HuH-7.5 (cell line): ENCODE measurements around the gene STAT1.

ENCODE experiments used
- DNase-seq: peaks from one replicate; pipeline ENCODE4 v3.0.0; 2011; ENCODE audit warnings: low spot score

The STAT1 gene

DNA sequence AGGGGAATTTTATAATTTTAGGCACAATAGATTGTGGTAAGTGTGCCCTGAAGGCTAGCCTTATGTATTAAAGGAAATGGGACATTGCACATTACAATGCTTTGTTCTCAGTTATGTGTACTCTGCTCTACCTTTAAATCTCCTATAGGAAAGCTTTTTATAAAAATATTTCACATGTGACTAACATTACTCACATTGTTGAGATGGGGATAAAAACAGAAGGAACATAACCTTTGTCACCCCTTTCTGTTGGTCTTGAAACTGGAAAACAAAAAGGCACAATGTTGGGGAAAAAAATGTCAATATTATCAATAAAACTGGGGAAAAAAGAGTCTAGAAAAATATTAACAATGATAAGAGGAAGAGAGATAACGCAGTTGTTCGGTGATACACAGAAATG lies 17.3 kb upstream of the STAT1 start:
- DNase-seq = no peak

DNA sequence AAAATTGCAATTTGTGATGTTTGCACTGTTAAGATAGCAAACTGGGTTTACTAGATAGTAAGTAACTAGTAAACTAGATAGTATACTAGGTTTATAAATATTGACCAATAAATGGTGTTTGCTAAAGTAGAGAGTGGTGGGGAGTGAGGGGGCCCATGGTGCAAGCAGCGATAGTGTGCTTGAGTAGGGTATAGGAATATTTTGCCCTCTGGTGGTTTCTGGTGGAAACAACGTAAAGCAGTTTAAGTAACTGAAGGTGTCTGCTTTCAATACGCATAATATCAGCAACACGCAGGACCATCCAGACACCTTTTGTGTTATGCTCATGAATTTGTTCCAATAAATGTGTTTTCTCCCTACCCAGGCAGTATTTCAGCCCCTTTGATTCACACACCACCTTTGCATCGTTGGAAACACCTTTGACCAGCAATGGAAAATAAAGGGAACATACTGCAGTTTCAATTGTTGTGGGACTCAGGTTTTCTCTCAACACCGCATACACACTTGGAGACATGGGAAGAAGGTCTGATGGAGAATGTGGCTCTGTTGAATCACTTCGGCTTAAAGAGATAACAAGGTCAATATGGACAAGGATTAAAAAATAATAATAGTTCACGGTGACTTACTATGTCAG lies 16.7 kb upstream of the STAT1 start:
- DNase-seq = no peak

DNA sequence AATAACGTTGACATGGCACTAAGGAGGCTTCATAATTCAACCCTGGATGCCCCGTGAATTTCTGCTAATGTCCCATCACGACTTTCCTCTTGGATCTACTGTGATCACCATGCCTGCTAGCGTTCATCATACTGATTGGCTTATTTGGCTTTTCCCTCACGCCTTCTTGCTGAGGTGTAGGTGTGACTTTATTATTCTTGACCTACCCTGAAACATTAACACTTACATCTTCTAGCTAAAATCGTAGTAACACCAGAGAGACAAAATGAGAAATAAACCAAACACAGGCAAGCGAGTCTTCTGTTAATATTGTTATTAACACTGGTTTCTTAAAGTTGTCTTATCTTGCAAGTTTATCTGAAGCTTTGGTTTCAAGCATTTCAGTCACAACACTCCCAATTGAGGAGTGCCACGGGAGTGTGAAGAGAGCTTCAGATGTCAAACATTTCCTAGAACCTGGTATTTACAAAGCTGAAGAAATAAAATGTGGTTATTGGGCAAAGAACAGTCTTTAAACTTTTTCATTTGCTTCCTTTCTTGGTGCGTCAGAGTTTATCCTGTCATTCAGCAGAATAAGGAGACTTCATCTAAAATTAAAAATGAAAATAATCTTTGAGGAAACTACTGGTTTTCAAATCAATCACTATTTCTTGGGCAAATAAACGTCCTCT lies 15.4 kb upstream of the STAT1 start:
- DNase-seq = no peak

- DNase-seq = no peak
Observed at GRCh38 chr2:191026377-191026776, 12.4 kb upstream of the STAT1 start.

- DNase-seq = no peak
Observed at GRCh38 chr2:191025135-191025534, 11.2 kb upstream of the STAT1 start.

- no peak for DNase-seq
Observed at GRCh38 chr2:191023235-191023679, 9.3 kb upstream of the STAT1 start.

- DNase-seq = no peak
Observed at GRCh38 chr2:191020742-191021381, 6.9 kb upstream of the STAT1 start.

DNA sequence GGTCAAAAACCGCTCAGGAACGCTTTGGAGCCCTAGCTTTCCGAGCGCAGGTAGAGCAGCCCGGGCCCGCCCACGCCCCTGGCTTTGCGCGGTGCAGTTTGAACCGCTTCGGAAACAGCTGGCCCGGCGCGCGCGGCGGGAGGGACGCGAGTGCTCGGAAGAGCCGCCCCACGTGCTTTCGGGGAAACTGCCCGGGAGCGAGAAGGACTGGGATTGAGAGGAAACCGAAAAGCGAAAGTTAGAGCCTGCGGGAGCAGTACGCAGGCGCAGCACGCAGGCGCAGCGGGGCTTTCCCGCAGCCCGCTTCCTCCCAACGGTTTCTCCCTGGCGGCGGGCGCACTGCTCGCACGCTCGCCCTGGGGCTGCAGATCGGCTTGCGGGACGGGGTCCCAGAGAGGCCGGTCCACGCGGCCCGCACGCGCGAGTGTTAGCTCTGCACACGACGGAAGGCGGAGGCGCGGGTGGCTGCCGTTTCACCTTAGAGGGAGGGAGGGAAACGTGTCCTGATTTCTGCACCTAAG lies 6.3 kb upstream of the STAT1 start:
- DNase-seq = peak; percentile 90

- no peak for DNase-seq
Observed at GRCh38 chr2:191019376-191019775, 5.4 kb upstream of the STAT1 start.

DNA sequence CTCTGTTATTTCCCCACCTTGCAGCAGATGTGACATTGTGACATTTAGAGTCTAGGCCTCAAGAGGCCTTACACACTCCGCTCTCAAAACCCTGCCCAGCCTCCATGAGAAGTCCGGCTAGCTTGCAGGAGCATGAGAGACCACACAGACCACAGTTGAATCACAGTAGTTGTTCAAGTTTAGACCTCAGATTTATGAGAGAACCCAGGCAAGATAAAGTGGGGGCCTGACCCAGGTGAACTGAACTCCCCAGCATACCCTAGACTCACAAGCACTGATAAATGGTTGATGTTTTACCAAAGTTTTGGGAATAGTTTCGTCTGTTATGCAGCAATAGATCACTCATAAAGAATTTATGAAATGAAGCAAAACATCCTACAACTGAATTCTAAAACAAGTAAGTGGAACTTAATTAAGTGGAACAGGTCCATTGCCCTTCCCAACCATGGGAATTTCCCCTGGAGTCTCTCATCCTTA lies 4.7 kb upstream of the STAT1 start:
- DNase-seq = no peak

DNA sequence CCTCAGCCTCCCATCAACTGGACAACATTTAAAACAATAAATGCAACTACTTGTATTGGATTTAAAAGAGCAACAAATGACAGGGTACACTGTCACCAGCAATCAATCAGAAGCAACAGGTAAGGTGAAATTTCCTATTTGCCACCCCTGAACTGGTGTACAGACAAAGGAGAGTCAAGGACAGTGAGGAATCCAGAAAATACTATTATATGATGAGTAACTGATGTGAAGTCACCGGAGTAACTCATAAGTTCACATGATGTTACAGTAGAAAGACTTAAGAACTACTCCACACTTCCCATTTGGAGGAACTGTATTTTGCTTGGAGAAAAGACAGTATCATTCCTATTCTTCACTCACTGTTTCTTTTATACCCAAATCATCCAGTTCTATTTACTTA lies 4.1 kb upstream of the STAT1 start:
- no peak for DNase-seq

DNA sequence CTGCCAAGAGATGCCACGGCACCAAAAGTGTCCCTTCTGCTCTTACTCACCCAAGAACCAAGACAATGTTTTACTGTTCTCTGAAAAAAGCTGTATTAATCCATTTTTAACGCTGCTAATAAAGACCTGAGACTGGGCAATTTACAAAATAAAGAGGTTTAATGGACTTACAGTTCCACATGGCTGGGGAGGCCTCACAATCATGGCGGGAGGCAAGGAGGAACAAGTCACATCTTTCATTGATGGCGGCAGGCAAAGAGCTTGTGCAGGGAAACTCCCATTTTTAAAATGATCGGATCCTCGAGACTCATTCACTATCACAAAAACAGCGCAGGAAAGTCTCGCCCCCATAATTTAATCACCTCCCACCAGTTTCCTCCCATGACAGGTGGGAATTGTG lies 1.9 kb upstream of the STAT1 start:
- DNase-seq = no peak

GRCh38 chr2:191015239-191015638 lies 1.3 kb upstream of the STAT1 start:
- DNase-seq = no peak

GRCh38 chr2:191014653-191015020 lies 666 bp upstream of the STAT1 start:
- DNase-seq = no peak

DNA sequence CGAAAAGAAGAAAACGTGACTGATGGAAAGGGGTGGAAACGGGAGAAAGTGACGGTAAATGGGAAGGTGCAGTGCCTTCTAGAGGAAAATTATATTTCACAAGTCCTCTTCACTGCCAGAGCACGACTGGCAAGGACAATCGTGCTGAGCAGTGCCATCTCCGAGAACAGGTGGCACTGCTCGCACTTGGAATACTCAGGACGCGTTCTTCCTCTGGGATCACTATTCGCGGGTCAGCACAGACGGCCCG lies 364 bp downstream of the STAT1 start:
- no peak for DNase-seq

DNA sequence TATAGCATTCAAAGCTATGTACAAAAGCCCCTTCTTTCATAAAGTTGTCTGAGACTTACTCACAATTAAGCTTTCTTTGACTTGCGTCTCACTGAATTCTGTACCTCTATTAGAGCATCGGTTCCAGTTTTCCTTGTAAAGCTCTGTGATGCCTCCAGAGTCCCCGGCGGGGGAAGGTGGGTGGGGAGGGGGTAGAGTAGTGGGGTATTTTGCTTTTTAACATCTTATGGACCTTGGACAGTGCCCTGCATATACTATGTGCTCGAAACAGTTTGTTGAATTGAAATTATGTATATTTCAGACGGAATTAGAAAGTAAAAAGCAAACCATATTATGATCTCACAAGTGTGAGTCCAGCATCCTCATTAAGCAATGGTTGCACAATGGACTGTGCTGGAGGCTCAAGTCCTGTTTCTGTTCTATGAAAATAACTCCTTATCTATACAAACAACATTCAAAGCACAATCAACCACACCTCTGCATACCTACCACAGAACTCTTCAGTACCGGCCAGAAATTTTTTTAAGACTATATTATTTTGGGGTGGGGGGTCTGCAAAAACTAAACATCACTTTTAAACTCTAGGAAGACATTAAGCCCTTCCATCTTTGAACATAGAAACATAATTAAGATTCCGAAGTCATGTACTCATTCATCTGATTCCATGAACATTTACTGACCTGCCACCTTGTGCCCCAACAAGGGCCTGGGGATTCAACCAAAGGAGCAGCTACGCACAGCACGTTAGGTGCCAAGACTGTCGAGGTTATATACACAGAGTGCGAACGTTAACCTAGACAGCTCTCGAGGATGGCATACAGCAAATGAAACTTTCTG lies 908 bp downstream of the STAT1 start:
- DNase-seq = peak; percentile 23

DNA sequence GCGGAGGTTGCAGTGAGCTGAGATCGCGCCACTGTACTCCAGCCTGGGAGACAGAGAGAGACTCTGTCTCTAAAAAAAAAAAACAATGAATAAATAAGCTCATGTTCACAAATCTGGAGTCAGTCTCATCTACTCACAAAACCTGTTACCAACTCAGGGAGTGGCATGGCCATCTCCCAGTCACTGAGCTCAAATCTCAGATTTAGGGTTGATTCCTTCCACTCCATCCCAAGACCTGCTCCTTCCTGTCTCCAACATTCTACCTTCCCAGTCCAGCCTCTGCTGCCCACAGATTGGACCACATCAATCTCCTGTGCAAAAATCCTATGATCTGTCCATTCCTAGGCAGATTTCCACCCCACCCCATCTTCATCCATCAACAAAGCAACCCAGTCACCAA lies 1.6 kb downstream of the STAT1 start:
- no peak for DNase-seq

DNA sequence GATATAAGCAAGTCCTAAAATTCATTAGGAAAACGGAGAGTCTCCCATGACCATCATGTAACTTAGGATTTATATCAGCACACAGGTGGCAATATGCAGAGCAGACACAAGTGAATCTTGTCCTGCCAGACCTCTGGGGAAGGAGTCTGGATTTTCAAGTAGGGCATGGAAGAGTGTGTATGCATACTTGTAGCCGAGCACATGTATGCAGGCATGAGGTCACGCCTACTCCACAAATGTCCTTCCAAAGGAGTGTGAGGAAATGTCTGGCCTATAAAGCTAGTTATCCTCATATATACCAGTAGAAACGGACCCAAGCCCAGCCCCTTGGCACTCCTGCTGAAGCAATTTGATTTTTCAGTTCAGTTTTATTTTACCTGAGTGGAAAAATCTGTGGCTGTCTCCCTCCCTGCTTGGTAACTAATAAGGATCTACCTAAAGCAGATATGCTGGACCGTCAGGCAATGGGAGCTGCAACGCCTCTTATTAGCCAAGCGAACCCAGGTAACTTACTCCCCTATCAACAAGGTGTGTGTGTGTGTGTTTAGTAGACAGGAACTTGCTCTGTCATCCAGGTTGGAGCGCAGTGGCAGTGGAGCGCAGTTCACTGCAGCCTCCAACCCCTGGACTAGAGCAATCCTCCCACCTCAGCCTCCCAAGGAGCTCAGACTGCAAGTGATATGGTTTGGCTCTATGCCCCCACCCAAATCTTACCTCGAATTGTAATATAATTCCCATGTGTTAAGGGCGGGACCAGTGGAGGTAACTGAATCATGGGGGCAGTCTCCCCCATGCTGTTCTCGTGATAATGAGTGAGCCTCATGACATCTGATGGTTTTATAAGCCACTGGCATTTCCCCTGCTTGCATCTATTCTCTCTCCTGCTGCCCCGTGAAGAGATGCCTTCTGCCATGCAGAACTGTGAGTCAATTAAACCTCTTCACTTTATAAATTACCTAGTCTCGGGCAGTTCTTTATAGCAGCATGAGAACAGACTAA lies 2.8 kb downstream of the STAT1 start:
- DNase-seq = no peak

- no peak for DNase-seq
Observed at GRCh38 chr2:191009541-191010374, 4.2 kb downstream of the STAT1 start.

DNA sequence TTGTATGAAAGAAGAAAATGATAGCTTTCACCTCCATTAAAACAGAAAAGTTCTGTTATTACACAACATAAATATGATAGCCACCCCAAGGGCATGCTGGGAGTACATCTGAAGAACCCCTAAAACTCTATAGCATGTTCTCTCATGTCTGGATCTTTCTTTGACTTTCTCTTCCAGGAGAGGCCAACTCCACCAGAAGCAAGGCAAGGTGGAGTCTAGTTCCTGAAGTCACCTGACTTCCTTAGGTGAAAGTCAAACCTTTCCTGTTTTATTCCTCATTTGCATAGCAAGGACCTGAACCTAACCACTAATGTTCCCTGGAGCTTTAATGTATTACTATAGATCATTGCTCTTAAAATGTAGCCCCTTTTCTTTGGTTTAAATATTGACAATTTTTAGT lies 5.7 kb downstream of the STAT1 start:
- DNase-seq = no peak
